Right hindlimb (tissue), 1 donor: Measurements from ENCODE around the gene RNASE4.

Experiments
- DNase-seq: peaks from one replicate; pipeline ENCODE4 v3.0.0-alpha.2; 2018

RNASE4 gene

GRCh38 chr14:20748439-20748838 lies 64.1 kb downstream of the RNASE4 start:
- DNase-seq = no peak

GRCh38 chr14:20750194-20750593 lies 65.8 kb downstream of the RNASE4 start:
- no peak for DNase-seq
